HepG2 (cell line): ENCODE results near the gene TRPM1.

ENCODE experiments used
- EZH2 ChIP-seq: conservative IDR thresholded peaks from 2 replicates; pipeline ENCODE4 v1.6.1; 2012; ENCODE audit warnings: mild to moderate bottlenecking, low read depth, low read length, moderate library complexity
- TEAD2 ChIP-seq: sonication (generic); formaldehyde crosslinking; IDR thresholded peaks from 2 replicates; pipeline ENCODE4 v1.9.0; 2021; ENCODE audit warnings: missing genetic modification reagents
- TF ChIP-seq, protein P1 (sequence below): sonication (generic); formaldehyde crosslinking; IDR thresholded peaks from 2 replicates; pipeline ENCODE4 v1.5.0; 2020; ENCODE audit warnings: mild to moderate bottlenecking, missing genetic modification reagents, moderate library complexity

DNA sequence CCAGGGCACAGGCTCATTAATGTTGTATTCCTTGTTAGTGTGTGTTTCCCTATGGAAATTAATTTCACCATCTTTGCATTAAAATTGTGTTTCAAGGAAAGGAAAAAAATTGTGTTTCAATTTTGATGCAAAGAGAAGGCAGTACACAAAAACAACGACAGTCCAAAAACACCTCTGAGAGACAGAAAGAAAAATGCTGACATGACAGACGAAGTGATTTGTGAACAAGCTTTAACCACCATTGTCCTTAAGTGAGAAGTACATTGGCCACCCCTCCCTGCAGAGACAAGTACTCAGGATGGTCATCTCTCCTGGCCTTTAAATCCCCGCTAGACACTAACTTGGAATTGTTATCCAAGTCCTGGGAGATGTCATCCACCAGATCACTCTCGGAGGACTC is 59.9 kb downstream of the TRPM1 start:
- TF ChIP-seq EZH2 (no peak), TEAD2 (CRISPR knock-in tag) (no peak)
- TF ChIP-seq, protein P1, sequence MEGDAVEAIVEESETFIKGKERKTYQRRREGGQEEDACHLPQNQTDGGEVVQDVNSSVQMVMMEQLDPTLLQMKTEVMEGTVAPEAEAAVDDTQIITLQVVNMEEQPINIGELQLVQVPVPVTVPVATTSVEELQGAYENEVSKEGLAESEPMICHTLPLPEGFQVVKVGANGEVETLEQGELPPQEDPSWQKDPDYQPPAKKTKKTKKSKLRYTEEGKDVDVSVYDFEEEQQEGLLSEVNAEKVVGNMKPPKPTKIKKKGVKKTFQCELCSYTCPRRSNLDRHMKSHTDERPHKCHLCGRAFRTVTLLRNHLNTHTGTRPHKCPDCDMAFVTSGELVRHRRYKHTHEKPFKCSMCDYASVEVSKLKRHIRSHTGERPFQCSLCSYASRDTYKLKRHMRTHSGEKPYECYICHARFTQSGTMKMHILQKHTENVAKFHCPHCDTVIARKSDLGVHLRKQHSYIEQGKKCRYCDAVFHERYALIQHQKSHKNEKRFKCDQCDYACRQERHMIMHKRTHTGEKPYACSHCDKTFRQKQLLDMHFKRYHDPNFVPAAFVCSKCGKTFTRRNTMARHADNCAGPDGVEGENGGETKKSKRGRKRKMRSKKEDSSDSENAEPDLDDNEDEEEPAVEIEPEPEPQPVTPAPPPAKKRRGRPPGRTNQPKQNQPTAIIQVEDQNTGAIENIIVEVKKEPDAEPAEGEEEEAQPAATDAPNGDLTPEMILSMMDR (CRISPR knock-in tag): no peak
